Transverse colon (tissue), 4 donors: ENCODE data around the gene MYO7B. TPM values are rescaled to one million over a fixed set of nuclear protein-coding genes. Genes with fewer than 3 reads are reported as not detected.

Experiments used
- DNase-seq: peaks from one replicate; pipeline ENCODE4 v3.0.0-alpha.2; 2019
- H3K27ac ChIP-seq, 4 donors: fragments of 200-600 bp; sonication (generic); 2 replicates each; pipeline ENCODE4 v1.5.1; 2016 to 2018; ENCODE audit warnings: inconsistent platforms in 4 of 4
- H3K27me3 ChIP-seq: fragments of 200-600 bp; sonication (generic); 2 replicates; pipeline ENCODE4 v1.5.1; 2017; ENCODE audit warnings: inconsistent platforms
- H3K36me3 ChIP-seq, 4 donors: fragments of 200-600 bp; sonication (generic); 2 replicates each; pipeline ENCODE4 v1.5.1; 2017 to 2019; ENCODE audit warnings: inconsistent platforms in 4 of 4
- H3K4me1 ChIP-seq, 4 donors: fragments of 200-600 bp; sonication (generic); 2 replicates each; pipeline ENCODE4 v1.5.1; 2017 to 2020; ENCODE audit warnings: inconsistent platforms in 4 of 4
- H3K4me3 ChIP-seq, 4 donors: fragments of 200-600 bp; sonication (generic); 1 replicate in 1 of 4; 2 replicates in 3 of 4; pipeline versions ENCODE4 v1.5.1 to v1.6.1; 2017 to 2019; ENCODE audit warnings: inconsistent platforms in 4 of 4
- H3K9me3 ChIP-seq, 2 donors: fragments of 200-600 bp; sonication (generic); 2 replicates each; pipeline ENCODE4 v1.5.1; 2017 to 2019; ENCODE audit warnings: inconsistent platforms in 2 of 2
- CTCF ChIP-seq, 5 experiments: fragments of 200-600 bp in 3 of 5; fragments of 450-650 bp in 2 of 5; sonication (generic) in 3 of 5; IDR thresholded peaks; 1 replicate in 2 of 5; 2 replicates in 3 of 5; pipeline ENCODE4 v1.5.1; 2016 to 2017; ENCODE audit warnings: antibody characterized with exemption in 5 of 5, inconsistent platforms in 3 of 5, mild to moderate bottlenecking in 2 of 5, moderate library complexity in 1 of 5
- EP300 ChIP-seq: sonication (generic); formaldehyde crosslinking; IDR thresholded peaks from one replicate; pipeline ENCODE4 v1.6.1; 2017; ENCODE audit warnings: antibody characterized with exemption, low read depth
- POLR2A ChIP-seq: fragments of 450-650 bp; IDR thresholded peaks from one replicate; pipeline ENCODE4 v1.6.1; 2016; ENCODE audit warnings: antibody characterized with exemption, mild to moderate bottlenecking, moderate library complexity
- POLR2AphosphoS5 ChIP-seq, 3 donors: sonication (generic); formaldehyde crosslinking; IDR thresholded peaks; one replicate each; pipeline ENCODE4 v1.6.1; 2016; ENCODE audit warnings: antibody characterized with exemption in 3 of 3
- WGBS, 2 donors: methylation state at CpG; one replicate each; pipeline ENCODE4 v1.1.5; 2018; ENCODE audit warnings: low coverage in 1 of 2; 5-methylcytosine and 5-hydroxymethylcytosine counted together
- in situ Hi-C, 4 donors: fragments of 200-750 bp; cut with MboI; loops; one replicate each; pipeline versions ENCODE4 v1.15.0 to v1.15.1; 2017; ENCODE audit warnings: low sequenced_read_pairs in 3 of 4, low pct_ligation_motif_present in 1 of 4, low pct_unique_long_range_greater_than_20kb in 1 of 4
- intact Hi-C: fragments of 100-400 bp; cut with DNase I; formaldehyde crosslinking; loops from one replicate; pipeline ENCODE4 v1.15.1; 2023; ENCODE audit warnings: low total_unique reads
- total RNA-seq, 4 donors: library from RNA; depleted of rRNA; stranded (reverse); fragments of >200 nt; gene quantifications; one replicate each; pipeline ENCODE4 v1.1.0, GENCODE V29; 2016

MYO7B gene
- total RNA-seq, 4 donors from 2014 or later: 242 to 637 (median 280) TPM

GRCh38 chr2:127630096-127630863, 94.8 kb downstream of the MYO7B start:
- Histone ChIP-seq H3K27me3 (no peaks in the 10 kb centered on the region), H3K4me3 (no peak overlapping the region), H3K36me3 (no peaks in the 10 kb centered on the region), H3K9me3 (no peaks in the 10 kb centered on the region), H3K27ac (peak overlapping the region in 1 of 4 donors; percentile 83), H3K4me1 (peaks cover 0 to 18% (median 3%) of the 10 kb centered on the region in 4 donors)
- WGBS, 2 donors: 75% methylated on average over 4 of the region's 10 CpGs; no CpG with 5 or more reads in 1 of the 2 donors
- intact Hi-C loops: no loop called here
- no peak for TF ChIP-seq CTCF (IDR thresholded peaks at IDR 0.05)
- no peak for TF ChIP-seq POLR2A
- peak in 1 of 3 donors; percentile 28 for TF ChIP-seq POLR2AphosphoS5 (IDR thresholded peaks at IDR 0.05)
- in situ Hi-C loops: no loop called here
- no peak for DNase-seq

GRCh38 chr2:127630864-127631540, 95.5 kb downstream of the MYO7B start:
- intact Hi-C loops: no loop called here
- H3K36me3 ChIP-seq: no peaks in the 10 kb centered on the region
- in situ Hi-C loops: no loop called here
- no peak overlapping the region for H3K4me3 ChIP-seq
- H3K27ac ChIP-seq: peak overlapping the region in 2 of 4 donors; percentile 72 to 83
- TF ChIP-seq POLR2AphosphoS5 (IDR thresholded peaks at IDR 0.05) (peak in 1 of 3 donors; percentile 58), POLR2A (no peak), EP300 (no peak), CTCF (IDR thresholded peaks at IDR 0.05) (no peak)
- no peak for DNase-seq
- peaks cover 0 to 18% (median 3%) of the 10 kb centered on the region in 4 donors for H3K4me1 ChIP-seq
- no peaks in the 10 kb centered on the region for H3K27me3 ChIP-seq
- 91 to 100% methylated on average over 2 to 21 of the region's 25 CpGs for WGBS, 2 donors
- no peaks in the 10 kb centered on the region for H3K9me3 ChIP-seq

GRCh38 chr2:127631541-127631996, 96.1 kb downstream of the MYO7B start:
- H3K36me3 ChIP-seq: no peaks in the 10 kb centered on the region
- peaks cover 0 to 20% (median 3%) of the 10 kb centered on the region in 4 donors for H3K4me1 ChIP-seq
- no peaks in the 10 kb centered on the region for H3K9me3 ChIP-seq
- intact Hi-C loops: no loop called here
- in situ Hi-C loops: no loop called here
- H3K27ac ChIP-seq: peak overlapping the region in 3 of 4 donors; percentile 31 to 83 (median 72)
- no peak overlapping the region for H3K4me3 ChIP-seq
- TF ChIP-seq POLR2AphosphoS5 (IDR thresholded peaks at IDR 0.05): peak in 2 of 3 donors; percentile 2 to 3
- no peak for TF ChIP-seq POLR2A
- 66% methylated on average over 7 of the region's 16 CpGs; no CpG with 5 or more reads in 1 of the 2 donors for WGBS, 2 donors
- DNase-seq: no peak
- no peaks in the 10 kb centered on the region for H3K27me3 ChIP-seq

GRCh38 chr2:127631997-127632581, 96.6 kb downstream of the MYO7B start:
- WGBS, 2 donors: 87% methylated on average over 17 of the region's 17 CpGs; no CpG with 5 or more reads in 1 of the 2 donors
- Histone ChIP-seq H3K4me3 (no peak overlapping the region), H3K36me3 (no peaks in the 10 kb centered on the region), H3K27ac (peak overlapping the region; percentile 26 to 83 (median 52)), H3K4me1 (peaks cover 0 to 24% (median 5%) of the 10 kb centered on the region in 4 donors), H3K9me3 (no peaks in the 10 kb centered on the region), H3K27me3 (no peaks in the 10 kb centered on the region)
- no peak for DNase-seq
- intact Hi-C loops: no loop called here
- TF ChIP-seq POLR2A: no peak
- TF ChIP-seq CTCF (IDR thresholded peaks at IDR 0.05): no peak
- TF ChIP-seq POLR2AphosphoS5 (IDR thresholded peaks at IDR 0.05): no peak
- TF ChIP-seq EP300: no peak
- in situ Hi-C loops: no loop called here
